ENCODE measurements around the gene PVRIG. TPM values are rescaled to one million over a fixed set of nuclear protein-coding genes. Genes with fewer than 3 reads are reported as not detected.
"Not testable (repeated sequence)": the region's sequence is repeated elsewhere in the genome, so short reads cannot be mapped to it uniquely, and the experiment has no call there.

The PVRIG gene
- total and polyA plus RNA-seq, 2 of the 4 experiments (the other 2 are of a cell fraction), result not detected

DNA sequence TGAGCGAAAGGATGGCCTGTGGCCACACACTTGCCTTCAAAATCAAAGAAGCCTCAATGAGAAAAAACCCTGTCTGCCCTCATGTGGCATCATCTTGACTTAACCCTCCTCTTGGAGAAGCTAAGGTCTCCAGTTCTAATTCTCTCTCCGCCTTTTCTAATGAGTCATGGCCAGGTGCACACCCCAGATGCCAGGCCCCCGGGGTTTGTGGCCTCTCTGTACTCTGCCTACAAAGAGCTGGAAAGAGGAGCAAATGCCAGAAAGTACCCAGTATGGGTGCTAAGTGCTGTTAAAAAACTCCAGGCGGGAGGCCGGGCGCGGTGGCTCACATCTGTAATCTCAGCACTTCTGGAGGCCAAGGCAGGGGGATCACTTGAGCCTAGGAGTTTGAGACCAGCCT lies 20.2 kb downstream of the PVRIG start:
- H2BK120ac ChIP-seq (ENCODE audit: low read depth, low read length); H2AFZ ChIP-seq (replicated peaks; ENCODE audit: low read length, poor library complexity); H4K8ac ChIP-seq (ENCODE audit: low read depth in 2 of 2, low read length in 2 of 2); H2AK5ac ChIP-seq (ENCODE audit: low read depth, low read length); H3K9ac ChIP-seq (ENCODE audit: low read depth, low read length); H3K27ac ChIP-seq (ENCODE audit: insufficient read depth, low read length); H2AK9ac ChIP-seq (replicated peaks; ENCODE audit: low read depth, low read length, poor library complexity); H2BK15ac ChIP-seq (ENCODE audit: low read depth, low read length); H3K27me3 ChIP-seq (ENCODE audit: control insufficient read depth, insufficient read depth, low read length); H3K9me1 ChIP-seq (ENCODE audit: insufficient read depth, low read length); CTCF ChIA-PET; POLR2A ChIA-PET (ENCODE audit: unreplicated experiment); H3K9me3 ChIP-seq (ENCODE audit: control insufficient read depth, insufficient read depth, low read length); H2BK5ac ChIP-seq (ENCODE audit: low read depth, low read length, poor library complexity, severe bottlenecking); H3K4ac ChIP-seq (ENCODE audit: low read depth, low read length); H4K5ac ChIP-seq (ENCODE audit: low read depth, low read length); H3K4me3 ChIP-seq (ENCODE audit: insufficient read depth, low read depth, low read length); ATAC-seq (ENCODE audit: low read depth); H3K56ac ChIP-seq (ENCODE audit: extremely low read depth, insufficient read depth, low read length); H3K79me1 ChIP-seq (ENCODE audit: low read depth in 1 of 2, low read length in 2 of 2); H3K23ac ChIP-seq (ENCODE audit: low read depth, low read length); in situ Hi-C loops (cut with MboI; ENCODE audit: low sequenced_read_pairs); H3K14ac ChIP-seq (replicated peaks; ENCODE audit: low read depth, low read length); H3K18ac ChIP-seq (ENCODE audit: low read depth, low read length); H3K4me1 ChIP-seq (ENCODE audit: control insufficient read depth, insufficient read depth, low read length); intact Hi-C loops (cut with micrococcal nuclease); H2BK20ac ChIP-seq (ENCODE audit: low read depth, low read length); H3K36me3 ChIP-seq (ENCODE audit: control insufficient read depth, insufficient read depth, low read length); dilution Hi-C loops (cut with HindIII; ENCODE audit: low sequenced_read_pairs, unreplicated experiment); H3K4me2 ChIP-seq (ENCODE audit: low read depth, low read length); H4K91ac ChIP-seq (ENCODE audit: insufficient read depth, low read depth, low read length); H4K20me1 ChIP-seq (ENCODE audit: insufficient read depth, low read length); BruUV-seq (replicated peaks); DNase-seq: not testable (repeated sequence)
- WGBS, 2 experiments (ENCODE audit: extremely low coverage in 2 of 2, insufficient read length in 1 of 2), result 100% methylated on average over 1 of the region's 7 CpGs; no CpG with 5 or more reads in 1 of the 2 experiments

Measured in IMR-90 (cell line).